GM18502 (cell line): ENCODE results near the gene TRERF1.
A peak's percentile ranks its signal among the peaks of the same experiment; 100 is the strongest.

Experiments used
- ATAC-seq: cut with Tn5 transposase; IDR thresholded peaks from one replicate; pipeline ENCODE4 v1.9.1; 2021; ENCODE audit warnings: mild to moderate bottlenecking; ENCODE audit not compliant: unreplicated experiment, poor library complexity

Gene TRERF1

DNA sequence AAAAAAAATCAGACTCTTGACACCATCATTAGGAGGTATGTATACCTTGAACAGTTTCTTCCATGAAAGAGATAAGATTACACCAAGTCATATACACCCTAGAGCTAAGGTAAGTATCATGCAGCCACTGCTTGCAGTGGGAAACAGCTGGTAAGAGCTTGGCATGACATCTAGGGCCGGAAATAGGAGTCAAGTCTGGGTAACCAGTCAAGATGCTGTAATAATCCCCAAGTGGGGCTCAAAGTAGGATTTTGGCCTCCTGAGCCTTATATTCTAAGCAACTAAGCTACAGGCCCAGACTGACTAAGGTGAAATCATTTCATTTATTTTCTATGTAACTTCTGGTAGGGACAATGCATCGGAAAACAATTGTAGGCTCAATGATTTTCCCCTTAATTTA lies 23.9 kb downstream of the TRERF1 start:
- no peak for ATAC-seq

DNA sequence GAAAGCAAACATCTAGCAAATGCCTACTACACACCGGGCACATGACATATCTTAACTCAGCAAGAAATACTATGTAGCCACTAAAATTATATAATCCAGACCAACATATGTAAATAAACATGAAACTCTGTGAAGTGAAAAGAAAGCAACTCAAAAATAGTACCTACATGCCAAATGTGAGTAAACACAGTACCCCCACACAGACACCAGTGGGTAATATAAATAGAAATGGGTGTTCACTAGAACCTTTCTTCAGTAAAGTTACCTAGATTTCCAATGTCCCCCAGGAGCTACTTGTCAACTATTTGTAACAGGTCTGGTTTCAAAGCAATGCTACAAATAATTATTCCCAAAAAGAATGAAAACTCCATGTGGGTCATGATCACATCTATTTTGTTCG lies 25.5 kb downstream of the TRERF1 start:
- ATAC-seq: no peak

DNA sequence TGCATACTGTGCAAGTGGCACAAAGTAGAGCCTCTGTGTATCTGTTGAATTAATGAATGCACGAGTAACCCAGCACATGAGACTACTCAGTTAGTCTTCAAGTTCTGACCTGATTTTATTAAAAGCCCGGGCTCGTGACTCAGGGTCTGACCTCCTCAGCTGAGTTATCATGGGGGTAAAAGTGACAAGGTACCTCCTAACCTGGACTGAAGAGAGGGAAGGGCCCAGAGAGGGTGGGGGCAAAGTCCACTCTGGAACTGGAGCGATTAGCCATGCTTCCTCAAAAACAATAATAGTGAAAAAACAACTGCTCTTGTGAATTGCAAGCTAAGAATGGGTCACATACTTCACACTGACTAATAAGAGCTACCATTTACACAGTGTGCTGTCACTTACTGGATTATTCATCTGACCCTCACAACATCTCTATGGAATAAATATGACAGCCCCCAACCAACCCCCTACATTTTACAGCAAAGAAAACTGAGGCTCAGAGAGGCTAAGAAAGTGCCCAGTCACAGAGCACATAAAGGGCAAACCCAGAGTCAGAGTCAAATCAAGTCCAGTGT lies 26.7 kb downstream of the TRERF1 start:
- ATAC-seq: no peak

DNA sequence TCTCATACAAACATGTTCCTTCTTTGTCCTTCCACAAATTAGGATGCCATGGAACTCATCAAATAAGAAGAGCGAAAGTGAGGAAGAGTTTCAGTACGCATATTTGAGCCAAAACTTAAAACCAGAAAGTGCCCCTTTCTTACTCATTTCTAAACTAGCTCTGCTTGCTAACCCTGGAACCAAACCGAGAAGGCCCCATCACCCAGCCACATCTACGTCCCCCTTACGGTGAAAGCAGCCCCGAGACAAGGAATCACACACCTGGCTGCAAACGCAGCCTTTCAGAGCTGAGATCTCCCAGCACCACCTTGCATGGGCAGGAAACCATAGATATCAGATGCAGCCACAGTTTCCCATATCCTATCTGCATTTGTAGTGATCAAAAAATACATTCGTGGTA lies 28.5 kb downstream of the TRERF1 start:
- peak; percentile 64 for ATAC-seq

DNA sequence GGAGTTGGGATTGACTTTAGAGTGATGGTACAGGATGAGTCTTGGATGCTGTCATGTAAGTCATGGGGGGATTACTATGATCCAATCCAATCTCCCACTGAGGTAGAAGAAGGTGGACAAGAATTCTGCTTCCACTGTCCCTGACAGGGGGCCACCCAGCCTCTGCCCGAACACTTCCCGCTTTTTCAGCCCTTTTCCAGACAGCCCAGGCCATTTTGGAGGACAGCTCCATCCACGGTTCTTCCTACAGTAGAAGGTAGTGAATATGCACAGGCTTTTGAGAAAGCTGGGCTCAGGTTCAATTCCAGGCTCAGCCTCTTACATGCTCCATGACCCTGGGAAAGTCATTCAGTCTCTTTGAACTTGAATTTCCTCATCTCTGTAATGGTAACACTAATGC lies 31.0 kb downstream of the TRERF1 start:
- ATAC-seq: no peak

DNA sequence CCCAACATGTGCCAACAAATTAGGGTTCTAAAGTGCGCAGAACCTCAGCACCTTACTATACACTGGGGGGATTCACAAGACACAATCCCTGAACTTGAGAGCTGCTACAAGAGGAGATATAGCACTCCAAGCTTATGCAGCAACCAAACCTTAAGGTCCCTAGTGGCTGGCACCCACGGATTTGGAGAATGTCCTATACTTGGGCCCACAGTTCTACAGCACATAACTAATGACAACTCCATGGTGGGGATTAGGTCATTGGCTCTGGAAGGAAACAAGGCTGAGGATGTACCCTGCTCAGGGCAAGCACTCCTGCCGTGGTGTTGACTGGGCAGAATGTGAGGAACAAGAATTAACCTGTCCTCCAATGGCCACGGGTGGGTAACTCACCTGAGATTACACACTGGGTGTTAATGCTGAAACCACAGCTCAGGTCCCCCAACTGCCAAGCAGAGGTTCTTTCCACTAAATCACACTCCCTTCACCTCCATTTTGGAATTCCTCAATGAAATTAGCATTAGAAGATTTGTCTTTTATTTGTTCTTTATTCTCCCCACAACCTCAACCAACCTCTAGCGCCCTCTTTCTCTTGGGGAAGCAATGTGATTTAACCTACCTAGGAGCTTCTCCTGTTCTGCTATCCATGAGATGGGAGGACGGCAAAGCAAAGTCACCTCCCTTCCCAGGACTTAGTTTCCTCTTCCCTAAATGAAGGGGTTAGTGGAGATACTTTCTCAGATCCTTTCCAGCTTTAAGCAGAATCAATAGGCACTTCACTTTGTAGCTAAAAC lies 32.0 kb downstream of the TRERF1 start:
- ATAC-seq: no peak

DNA sequence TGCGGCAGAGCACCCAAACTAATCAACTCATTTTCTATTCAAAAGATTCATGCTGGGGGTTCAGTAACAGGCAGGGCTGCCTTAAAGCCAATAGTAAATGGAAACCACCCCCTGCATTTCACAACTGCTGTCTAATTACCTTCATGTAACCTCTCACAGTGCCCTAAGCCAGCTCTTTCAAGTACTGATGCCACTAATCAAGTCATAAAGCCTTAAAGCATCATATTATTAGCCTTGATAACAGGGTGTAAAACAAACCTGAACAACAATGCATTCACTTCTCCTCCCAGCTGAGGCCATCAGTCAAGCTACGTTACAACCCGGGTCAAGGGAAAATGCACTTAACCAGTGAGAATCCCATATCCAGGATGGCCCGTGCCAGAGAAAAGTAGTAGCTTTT lies 33.0 kb downstream of the TRERF1 start:
- no peak for ATAC-seq

DNA sequence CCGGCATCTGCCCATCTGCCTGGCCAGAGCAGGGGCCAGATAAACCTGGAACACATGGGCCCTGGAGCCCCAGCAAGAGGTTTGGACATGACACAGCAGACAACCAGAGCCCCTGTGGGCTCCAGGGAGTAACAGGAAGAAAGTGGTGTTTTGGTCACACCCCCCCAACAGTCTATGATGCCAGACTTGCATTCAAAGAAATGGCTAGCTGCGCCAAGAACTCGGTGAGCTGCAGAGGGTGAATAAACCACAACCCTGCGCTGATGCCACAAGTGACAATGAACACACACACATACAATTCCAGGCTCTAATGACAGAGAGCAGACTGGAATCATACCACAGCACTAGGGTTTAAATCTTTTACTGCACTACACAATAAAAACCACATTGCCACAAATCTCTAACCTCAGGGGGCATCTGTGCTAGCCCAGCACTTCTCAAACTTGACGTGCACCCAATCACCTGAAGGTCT lies 34.0 kb downstream of the TRERF1 start:
- ATAC-seq: no peak

DNA sequence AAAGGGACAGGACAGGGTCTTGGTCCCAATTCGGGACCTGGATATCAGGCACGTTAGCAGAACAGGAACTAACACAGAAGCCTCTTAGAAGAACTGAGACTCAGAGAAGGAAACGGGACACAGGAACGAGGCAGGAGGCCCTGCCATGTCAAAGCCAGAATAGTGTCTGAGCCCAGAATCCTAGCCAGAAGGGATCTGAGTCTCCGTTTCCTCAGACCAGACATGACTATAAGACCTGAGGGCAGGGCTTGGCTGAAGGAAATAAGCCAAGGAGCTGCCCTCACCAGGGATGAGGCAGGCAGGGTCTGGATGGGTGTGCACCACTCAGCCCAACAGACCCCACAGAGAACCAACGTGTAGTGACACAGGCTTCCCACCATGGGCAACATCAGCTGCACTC lies 40.3 kb downstream of the TRERF1 start:
- no peak for ATAC-seq

DNA sequence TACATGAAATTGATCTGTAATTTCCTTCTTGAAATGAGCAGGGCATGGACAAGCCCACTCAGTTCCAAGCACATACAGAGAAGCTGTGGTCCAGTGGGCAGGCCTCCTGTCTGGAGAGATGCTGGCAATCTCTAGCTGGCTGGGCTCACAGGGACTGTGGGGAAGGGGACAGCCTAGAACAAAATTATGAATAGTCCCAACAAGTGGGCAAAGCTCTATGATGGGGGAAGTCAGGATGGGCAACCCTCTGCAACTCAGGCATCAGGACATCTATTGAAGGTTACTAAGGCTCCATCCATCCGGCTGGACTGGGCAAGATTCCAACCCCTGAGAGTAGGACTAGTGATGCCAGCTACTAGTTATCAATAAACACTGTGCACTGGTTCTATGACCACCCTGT lies 40.9 kb downstream of the TRERF1 start:
- ATAC-seq: no peak

DNA sequence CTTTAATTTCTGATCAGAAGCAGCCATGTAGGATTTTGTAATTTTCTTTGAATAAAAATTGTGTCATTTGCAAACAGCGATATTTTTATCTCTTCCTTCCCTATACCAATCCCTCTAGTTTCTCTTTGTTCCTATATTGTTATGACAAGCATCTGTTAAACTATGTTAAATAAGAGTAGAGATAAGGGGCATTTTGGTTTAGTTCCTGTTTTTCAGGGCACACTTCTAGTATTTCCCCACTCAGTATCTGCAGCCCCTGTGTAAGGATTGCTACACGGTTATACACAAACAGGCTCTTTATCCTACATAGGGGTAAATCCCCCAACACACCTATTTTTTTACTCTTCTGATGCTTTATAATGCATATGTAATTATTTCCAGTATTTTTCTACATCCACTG lies 42.1 kb downstream of the TRERF1 start:
- no peak for ATAC-seq

DNA sequence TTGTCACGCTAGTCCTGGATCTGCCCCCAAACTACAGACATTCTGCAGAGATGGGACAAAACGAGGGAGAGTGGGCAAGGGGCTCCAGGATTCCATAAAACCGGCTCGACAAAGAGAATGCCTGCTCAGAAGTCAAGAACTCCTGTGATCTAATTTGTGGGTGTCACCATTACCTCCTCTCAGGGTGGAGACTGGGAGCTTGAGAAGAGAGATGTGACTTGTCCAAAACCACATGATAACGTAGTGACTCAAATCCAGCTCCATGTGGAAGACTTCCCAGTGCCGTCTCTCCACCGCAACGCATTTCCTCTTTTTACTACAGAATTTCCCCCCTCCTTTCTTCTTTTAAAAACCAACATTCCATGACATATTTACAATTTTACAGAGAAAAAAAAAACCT lies 44.3 kb downstream of the TRERF1 start:
- no peak for ATAC-seq

DNA sequence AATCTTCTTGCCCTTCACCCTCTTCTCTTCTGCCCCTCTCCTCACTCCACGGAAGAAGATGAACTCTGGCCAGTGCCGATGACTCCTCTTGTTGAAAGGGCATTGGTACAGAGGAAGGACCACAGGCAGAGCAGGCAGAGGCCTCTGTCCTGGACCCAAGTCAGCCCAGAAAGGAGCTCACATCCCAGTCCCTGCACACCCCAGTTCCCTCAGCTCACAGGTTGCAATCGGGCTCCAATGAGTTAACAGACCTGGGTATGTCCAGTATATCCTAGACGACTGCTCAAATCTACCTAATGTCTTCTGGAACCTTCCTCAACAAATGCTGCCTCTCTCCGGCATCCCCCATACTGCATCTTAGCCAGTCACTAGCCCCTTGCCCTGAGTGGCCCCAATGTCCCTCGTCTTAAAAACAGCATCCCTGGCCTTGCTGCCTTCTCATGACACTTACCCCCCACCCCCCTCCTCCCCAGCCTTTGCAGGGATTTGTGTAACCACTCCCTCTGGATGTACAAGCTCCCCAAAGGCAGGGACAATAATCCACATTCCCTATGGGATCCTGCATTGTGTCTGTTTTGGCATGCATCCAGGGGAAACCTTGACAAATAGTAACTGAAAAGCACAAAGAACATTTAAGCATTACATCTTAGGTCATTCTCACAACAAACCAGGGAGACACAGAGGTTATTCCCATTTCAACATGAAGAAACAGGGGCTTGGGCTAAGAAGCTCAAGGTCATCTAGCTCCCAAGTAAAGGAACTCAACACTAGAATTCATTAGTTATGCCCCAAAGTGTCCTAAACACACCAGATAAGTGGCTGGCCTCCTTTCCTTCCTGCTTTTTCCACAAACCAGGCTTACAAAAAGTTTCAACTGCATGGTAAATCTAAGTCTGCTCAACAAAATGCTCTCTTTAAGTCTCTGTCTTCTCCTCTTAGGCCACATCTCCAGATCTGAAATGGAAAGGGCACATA lies 45.1 kb downstream of the TRERF1 start:
- ATAC-seq: no peak

DNA sequence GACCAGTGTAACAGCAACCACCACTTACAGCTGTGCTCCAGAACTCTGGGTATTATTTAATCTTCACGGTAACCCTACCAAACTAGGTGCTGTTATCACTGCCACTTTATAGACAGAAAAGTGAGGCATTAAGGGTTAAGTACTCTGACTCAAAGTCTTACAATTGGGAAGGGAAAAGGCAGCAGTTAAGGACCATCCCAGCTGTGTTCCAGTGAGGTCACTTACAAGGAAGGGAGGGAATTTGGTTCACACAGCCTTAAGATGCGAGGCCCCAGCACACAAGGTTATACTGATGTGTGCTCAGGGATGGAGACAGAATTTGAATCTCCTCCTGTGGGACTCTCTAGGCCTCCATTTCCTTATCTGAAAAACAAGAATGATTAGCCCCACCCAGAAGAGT lies 46.7 kb downstream of the TRERF1 start:
- no peak for ATAC-seq

DNA sequence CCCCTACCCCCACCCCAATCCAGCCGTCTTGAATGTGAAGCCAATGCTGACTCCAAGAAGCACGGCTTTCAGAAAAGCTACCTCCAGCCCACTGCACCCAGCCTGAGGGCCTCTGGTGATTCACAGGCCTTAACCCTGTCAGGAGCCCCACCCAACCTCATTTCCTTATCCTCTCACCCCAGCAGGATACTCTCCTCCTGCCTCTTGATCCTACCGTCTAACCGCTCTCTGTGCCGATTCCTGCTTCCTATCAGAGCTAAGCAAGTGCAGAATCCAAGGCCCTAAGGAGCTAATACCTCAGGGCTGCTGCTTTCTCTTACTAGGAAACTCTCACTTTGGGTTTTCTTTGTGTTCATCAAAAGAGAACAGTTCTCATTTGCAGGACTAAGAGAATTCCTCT lies 47.2 kb downstream of the TRERF1 start:
- no peak for ATAC-seq

DNA sequence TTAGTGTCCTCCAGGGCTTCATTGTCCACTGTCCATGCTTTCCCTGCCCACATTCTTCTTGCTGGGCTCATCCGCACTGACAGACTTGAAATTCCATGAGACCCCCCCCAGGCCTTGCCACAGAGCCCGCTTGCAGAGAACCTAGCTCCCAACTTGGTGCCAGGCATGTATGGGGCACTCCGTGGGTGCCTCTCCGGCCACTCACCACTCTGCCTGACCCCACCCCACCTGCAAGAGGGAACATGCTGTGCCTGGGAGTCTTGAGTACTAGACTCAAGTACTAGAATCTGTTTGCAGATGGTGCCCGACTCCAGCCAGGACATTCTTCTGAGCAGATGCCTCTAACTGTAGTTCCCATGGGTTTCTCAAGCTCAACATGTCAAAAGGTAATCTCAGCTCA lies 47.9 kb downstream of the TRERF1 start:
- no peak for ATAC-seq

DNA sequence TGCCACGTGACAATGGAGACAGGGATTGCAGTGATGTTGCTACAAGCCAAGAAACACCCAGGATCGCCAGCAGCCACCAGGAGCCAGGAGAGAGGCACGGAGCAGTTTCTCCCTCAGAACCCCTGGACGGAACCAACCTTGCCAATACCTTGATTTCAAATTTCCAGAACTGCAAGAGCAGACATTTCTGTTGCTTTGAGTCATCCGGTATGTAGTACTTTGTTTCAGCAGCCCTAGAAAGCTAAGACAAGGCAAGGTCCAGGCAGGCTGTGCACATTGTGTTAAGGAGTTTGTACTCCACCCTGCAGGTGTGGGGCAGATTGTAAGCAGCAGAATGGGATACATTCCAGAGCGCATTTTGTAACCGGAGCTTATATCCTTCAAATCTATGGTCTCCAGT lies 48.3 kb downstream of the TRERF1 start:
- no peak for ATAC-seq

DNA sequence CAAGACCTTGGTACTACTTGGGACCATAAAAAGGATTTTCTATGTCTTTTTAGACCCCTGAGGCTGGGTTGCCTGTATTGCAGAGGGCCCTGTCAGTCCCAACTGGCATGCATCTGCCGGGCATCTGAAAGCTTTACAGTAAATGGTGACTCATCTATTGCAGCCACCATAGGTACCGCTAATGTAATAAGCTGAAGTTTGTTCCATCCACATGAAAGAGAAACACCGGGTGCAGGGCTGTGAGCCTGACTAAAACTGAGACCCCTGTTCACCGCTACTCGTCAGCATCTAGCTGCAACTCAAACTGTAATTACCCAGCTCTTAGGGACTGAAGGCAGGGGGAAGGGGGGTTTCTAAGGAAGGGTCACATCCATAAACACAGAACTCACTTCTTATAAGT lies 49.5 kb downstream of the TRERF1 start:
- peak; percentile 92 for ATAC-seq

DNA sequence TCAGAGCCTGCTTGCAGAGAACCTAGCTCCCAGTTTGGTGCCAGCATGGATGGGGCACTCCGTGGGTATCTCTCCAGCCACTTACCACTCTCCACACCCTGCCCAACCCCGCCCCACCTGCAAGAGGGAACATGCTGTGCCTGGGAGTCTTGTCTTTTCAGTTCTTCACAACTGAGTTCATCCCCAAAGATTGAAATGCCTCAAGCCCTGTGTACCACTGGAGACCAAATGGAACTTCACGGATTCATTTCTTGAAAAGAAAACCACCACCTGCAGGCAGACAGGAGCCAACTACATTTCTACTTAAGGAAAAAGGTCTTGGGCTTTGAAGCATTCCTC lies 50.1 kb downstream of the TRERF1 start:
- no peak for ATAC-seq

DNA sequence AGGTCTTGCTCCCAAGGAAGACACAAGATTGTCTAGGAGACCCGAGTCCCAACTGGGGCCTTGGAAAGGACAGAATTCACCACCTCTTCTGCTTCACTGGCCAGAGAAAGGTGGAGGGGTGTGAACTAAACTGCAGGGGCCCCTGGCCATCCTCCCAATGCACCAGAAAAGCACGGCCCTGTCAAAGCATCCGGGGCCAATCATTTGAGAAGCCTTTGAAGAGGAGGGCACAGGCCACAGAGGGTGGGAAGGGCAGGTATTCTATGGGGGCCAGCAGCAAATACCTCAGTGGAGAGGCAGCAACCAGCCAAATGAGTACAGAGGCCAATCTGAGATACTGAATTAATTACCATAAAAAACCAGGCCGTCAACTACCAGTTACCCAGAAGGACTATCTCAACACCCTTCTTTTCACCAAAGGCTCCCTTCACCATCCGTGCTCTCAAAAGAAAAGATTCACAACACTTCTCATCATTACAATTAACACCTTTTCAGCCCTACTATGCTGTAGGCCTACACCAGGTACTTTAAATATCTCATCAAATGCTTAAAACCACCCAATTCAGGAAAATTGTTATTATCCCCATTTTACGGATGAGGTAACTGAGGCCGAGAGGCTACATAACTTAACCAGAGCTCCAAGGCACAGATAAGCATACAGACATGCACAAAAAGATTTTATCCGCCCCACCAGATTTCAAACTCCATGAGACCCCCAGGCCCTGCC lies 50.7 kb downstream of the TRERF1 start:
- no peak for ATAC-seq
